Gastroesophageal sphincter (tissue), 3 donors: Measurements from ENCODE around the gene EPHA7.

Source experiments
- EP300 ChIP-seq: sonication (generic); formaldehyde crosslinking; IDR thresholded peaks from one replicate; pipeline ENCODE4 v1.6.1; 2017; ENCODE audit warnings: antibody characterized with exemption, mild to moderate bottlenecking
- POLR2A ChIP-seq, 2 donors: fragments of 450-650 bp; IDR thresholded peaks; one replicate each; pipeline ENCODE4 v1.6.1; 2017; ENCODE audit warnings: antibody characterized with exemption in 2 of 2, mild to moderate bottlenecking in 2 of 2, moderate library complexity in 1 of 2
- POLR2AphosphoS5 ChIP-seq: sonication (generic); formaldehyde crosslinking; IDR thresholded peaks from one replicate; pipeline ENCODE4 v1.6.1; 2017; ENCODE audit warnings: antibody characterized with exemption
- TF ChIP-seq, protein P1 (sequence below), 4 experiments: fragments of 200-600 bp in 2 of 4; fragments of 450-650 bp in 2 of 4; sonication (generic) in 1 of 4; IDR thresholded peaks; one replicate each; pipeline ENCODE4 v1.5.1; 2017 to 2019; ENCODE audit warnings: antibody characterized with exemption in 4 of 4, mild to moderate bottlenecking in 2 of 4, moderate library complexity in 2 of 4

DNA sequence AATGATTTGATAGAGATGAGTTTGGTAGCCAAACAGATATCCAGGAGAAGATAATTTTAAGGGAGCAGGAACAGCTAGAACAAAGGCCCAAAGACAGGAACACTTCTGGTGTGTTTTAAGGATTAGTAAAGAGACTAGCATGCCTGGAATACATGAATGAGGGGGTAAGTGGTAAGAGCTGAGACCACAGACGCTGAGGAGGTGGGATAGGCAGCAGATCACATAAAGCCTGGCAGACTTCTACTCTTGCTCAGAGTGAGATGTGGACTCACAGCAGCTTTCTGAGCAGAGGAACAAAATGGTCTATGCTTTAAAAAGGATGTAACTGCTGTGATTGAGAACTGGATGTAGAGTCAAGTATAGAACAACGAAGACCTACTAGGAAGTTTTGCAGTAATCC lies 100.1 kb downstream of the EPHA7 start:
- TF ChIP-seq, protein P1, sequence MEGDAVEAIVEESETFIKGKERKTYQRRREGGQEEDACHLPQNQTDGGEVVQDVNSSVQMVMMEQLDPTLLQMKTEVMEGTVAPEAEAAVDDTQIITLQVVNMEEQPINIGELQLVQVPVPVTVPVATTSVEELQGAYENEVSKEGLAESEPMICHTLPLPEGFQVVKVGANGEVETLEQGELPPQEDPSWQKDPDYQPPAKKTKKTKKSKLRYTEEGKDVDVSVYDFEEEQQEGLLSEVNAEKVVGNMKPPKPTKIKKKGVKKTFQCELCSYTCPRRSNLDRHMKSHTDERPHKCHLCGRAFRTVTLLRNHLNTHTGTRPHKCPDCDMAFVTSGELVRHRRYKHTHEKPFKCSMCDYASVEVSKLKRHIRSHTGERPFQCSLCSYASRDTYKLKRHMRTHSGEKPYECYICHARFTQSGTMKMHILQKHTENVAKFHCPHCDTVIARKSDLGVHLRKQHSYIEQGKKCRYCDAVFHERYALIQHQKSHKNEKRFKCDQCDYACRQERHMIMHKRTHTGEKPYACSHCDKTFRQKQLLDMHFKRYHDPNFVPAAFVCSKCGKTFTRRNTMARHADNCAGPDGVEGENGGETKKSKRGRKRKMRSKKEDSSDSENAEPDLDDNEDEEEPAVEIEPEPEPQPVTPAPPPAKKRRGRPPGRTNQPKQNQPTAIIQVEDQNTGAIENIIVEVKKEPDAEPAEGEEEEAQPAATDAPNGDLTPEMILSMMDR (IDR thresholded peaks at IDR 0.05): no peak
- TF ChIP-seq POLR2AphosphoS5 (no peak), POLR2A (IDR thresholded peaks at IDR 0.05) (no peak), EP300 (no peak)
